ENCODE results near the gene CYB5A. TPM values are rescaled to one million over a fixed set of nuclear protein-coding genes. Genes with fewer than 3 reads are reported as not detected.

CYB5A gene
- total and polyA plus RNA-seq, 7 donors: 13.4 to 35.6 (median 27.0) TPM

DNA sequence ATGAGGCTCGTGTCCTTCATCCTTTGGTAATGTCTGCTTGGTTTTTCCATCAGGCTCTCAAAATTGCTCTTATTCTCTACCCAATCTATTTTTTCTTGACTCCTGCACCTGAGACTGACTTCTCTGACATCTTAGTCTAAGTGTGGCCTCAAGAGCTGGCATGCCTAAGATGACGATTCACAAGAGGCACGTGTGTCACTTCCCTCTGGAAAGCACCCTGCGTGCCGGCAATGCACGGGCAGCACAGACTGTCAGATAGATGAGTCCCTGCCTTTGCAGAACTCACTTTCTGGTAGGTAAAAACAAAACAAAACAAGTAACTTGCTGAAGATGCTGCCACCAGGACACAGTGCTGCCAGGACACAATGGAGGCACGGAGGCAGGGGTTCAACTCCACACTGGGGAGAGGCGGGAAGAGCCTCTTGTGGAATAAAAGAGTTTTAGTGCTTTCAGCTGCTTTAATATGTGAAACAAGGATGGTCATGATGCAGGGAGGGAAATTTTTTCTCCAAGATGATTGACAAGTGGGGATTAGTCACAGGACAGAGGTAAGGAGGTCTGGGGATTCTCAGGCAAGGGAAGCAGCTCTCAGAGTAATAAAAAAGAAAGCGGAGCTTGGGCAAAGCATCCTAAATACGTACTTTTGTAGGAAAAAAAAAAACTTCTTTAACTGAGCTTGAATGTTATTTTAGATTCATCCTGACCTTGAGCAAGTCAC, 27.3 kb downstream of the CYB5A start:
- TF ChIP-seq, protein P1, sequence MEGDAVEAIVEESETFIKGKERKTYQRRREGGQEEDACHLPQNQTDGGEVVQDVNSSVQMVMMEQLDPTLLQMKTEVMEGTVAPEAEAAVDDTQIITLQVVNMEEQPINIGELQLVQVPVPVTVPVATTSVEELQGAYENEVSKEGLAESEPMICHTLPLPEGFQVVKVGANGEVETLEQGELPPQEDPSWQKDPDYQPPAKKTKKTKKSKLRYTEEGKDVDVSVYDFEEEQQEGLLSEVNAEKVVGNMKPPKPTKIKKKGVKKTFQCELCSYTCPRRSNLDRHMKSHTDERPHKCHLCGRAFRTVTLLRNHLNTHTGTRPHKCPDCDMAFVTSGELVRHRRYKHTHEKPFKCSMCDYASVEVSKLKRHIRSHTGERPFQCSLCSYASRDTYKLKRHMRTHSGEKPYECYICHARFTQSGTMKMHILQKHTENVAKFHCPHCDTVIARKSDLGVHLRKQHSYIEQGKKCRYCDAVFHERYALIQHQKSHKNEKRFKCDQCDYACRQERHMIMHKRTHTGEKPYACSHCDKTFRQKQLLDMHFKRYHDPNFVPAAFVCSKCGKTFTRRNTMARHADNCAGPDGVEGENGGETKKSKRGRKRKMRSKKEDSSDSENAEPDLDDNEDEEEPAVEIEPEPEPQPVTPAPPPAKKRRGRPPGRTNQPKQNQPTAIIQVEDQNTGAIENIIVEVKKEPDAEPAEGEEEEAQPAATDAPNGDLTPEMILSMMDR (IDR thresholded peaks at IDR 0.05): no peak
- intact Hi-C loops (cut with DNase I): no loop called here
- DNase-seq (no peak), ATAC-seq (no peak)
- H3K27ac ChIP-seq: no peak overlapping the region
- H3K4me1 ChIP-seq: no peaks in the 10 kb centered on the region
- H3K9me3 ChIP-seq: no peaks in the 10 kb centered on the region
- no peak overlapping the region for H3K4me3 ChIP-seq
- peaks cover 0 to 20% of the 10 kb centered on the region in 2 donors for H3K36me3 ChIP-seq (ENCODE audit: insufficient read depth in 1 of 2, low read depth in 1 of 2)
- no peaks in the 10 kb centered on the region for H3K27me3 ChIP-seq (ENCODE audit: insufficient read depth in 3 of 3, low read length in 2 of 3)
- WGBS, 3 donors: 76 to 77% (median 76%) methylated on average over 10 of the region's 10 CpGs

DNA sequence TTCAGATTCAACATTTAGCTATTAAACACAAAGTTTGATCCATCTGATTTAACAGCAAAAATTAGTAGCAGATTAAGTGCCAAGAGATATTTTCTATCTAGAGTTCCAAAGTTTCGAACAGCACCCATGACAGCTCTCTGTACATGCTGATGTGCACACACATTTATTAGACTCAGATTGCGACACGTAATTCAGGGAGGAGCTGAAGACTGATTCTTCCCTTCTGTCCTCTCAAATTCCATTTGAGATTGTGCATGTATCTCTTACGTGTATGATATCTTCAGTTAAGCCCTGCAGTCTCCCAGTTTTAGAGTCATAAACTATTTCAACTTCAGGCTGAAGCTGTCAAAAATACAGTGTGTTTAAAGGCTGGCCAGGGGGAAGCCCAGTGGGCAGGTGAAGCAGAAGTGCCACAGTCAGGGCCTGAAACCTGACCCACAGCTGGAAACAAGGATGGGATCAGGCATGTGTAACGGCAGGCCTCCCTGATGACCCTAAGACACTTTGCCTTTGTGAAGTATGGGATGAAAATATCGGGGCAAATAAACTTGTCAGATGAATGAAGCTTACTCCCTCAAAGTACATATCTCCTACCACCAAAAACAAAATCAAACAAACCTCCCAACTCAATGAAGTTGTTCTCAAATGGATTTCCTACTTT, 30.6 kb downstream of the CYB5A start:
- intact Hi-C loops (cut with DNase I): no loop called here
- H3K36me3 ChIP-seq (ENCODE audit: insufficient read depth in 1 of 2, low read depth in 1 of 2): peaks cover 0 to 20% of the 10 kb centered on the region in 2 donors
- no peak for DNase-seq
- no peak for ATAC-seq
- H3K27ac ChIP-seq: no peak overlapping the region
- 77 to 89% (median 83%) methylated on average over 6 of the region's 6 CpGs for WGBS, 3 donors
- no peaks in the 10 kb centered on the region for H3K9me3 ChIP-seq
- TF ChIP-seq, protein P1 (IDR thresholded peaks at IDR 0.05): no peak
- no peak overlapping the region for H3K4me3 ChIP-seq
- H3K4me1 ChIP-seq: no peaks in the 10 kb centered on the region
- no peaks in the 10 kb centered on the region for H3K27me3 ChIP-seq (ENCODE audit: insufficient read depth in 3 of 3, low read length in 2 of 3)

DNA sequence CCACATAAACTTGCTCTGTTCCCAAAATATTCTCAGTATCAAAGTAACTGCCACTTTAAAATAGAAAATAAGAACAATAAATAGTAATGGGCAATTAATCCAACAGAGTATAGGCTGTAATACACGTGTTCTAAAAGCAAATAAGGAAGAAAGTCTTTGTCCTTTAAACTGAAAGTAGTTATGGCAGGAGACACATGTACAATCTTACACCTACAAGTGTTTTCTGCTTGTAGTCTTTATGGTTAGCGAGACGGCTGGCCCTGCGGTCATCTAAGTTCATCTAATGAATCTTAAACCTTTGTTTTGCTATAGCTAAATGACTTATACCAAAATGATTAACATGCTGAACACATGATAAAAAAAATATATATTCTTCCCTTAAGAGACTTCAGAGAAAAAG, 32.4 kb downstream of the CYB5A start:
- H3K9me3 ChIP-seq: no peaks in the 10 kb centered on the region
- 85 to 93% (median 91%) methylated on average over 4 of the region's 4 CpGs for WGBS, 3 donors
- H3K27me3 ChIP-seq (ENCODE audit: insufficient read depth in 3 of 3, low read length in 2 of 3): no peaks in the 10 kb centered on the region
- no peaks in the 10 kb centered on the region for H3K4me1 ChIP-seq
- TF ChIP-seq, protein P1 (IDR thresholded peaks at IDR 0.05): no peak
- H3K4me3 ChIP-seq: no peak overlapping the region
- H3K36me3 ChIP-seq (ENCODE audit: insufficient read depth in 1 of 2, low read depth in 1 of 2): peaks cover 0 to 20% of the 10 kb centered on the region in 2 donors
- ATAC-seq: no peak
- H3K27ac ChIP-seq: no peak overlapping the region
- DNase-seq: no peak
- intact Hi-C loops (cut with DNase I): no loop called here

DNA sequence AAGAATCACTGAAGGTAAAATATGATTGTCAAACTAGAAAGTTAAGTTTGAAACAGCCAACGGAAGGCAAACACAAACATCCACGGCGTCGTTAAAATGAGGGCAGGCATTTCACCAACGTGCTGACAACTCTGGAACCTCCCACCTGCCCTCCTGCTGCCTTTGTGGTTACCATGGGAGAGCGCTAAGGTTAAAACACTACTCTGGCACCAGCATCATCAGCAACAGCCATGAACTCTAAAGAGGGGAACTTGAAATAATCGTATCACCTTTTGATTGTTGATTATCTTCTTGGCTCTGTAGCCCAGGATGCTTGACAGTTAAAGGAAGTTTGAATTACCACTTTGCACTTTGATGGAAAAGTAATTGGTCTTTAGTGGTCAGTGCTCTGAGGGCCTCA, 34.7 kb downstream of the CYB5A start:
- Histone ChIP-seq H3K4me3 (no peak overlapping the region), H3K4me1 (no peaks in the 10 kb centered on the region), H3K27me3 (ENCODE audit: insufficient read depth in 3 of 3, low read length in 2 of 3) (no peaks in the 10 kb centered on the region), H3K9me3 (no peaks in the 10 kb centered on the region), H3K36me3 (ENCODE audit: insufficient read depth in 1 of 2, low read depth in 1 of 2) (peaks cover 0 to 17% of the 10 kb centered on the region in 2 donors), H3K27ac (no peak overlapping the region)
- intact Hi-C loops (cut with DNase I): no loop called here
- ATAC-seq (no peak), DNase-seq (no peak)
- TF ChIP-seq, protein P1 (IDR thresholded peaks at IDR 0.05): no peak
- 57 to 73% (median 70%) methylated on average over 7 of the region's 7 CpGs for WGBS, 3 donors
